IPS DF 19.7 (cell line): ENCODE results near the gene USP2.

Source experiments
- DNase-seq: peaks from one replicate; pipeline ENCODE4 v3.0.0-alpha.2; 2013; ENCODE audit warnings: low read depth, low spot score

Gene USP2

GRCh38 chr11:119341222-119342022, 40.1 kb downstream of the USP2 start:
- no peak for DNase-seq

DNA sequence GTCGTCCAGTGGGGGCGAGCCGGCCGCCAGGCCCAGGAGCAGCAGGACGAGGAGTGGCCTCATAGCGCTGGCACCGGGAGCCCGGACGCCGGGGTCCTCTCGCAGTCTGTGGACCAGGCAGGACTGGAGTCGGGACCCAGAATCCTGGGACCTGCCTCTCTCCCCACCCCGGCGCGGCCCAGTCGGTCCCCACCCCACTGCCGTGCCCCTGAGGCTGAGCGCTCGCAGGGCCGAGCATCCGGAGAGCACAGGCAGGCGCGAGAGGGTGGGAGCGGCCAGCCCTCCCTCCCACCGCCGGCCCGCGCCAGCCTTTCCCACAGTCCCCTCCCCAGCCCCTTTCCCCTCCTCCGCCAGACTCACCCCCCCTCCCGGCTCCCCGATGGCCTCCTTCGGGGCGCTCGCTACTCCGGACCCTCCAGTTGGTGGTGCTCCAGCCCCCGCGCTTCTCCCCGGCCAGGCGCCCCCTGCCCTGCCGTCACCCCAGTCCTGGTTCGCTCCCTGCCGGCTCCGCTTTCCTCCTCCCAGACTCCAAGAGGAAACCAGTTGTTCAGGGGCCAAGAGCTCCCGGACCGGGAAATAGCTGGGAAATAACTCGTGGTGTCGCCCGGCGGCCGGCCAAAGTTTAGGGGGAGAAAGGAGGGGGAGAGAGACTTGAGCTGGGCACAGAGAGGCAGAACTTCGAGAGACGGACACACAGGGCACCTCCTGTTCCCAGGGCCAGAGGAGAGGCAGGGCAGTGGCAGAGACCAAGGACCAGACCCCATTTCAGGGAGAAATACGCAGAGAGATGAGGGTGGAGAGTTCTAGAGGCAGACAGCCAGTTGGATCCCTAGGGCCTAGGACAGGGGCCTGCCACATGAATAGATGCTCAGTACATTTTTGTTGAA, 40.9 kb downstream of the USP2 start, which contains the start of gene C1QTNF5:
TSS of gene C1QTNF5 (minus strand) at position 549 of the 887 bp plus-strand sequence. CDS start at position 63, 486 bp downstream.
- no peak for DNase-seq

GRCh38 chr11:119339589-119340334, 41.7 kb downstream of the USP2 start:
- DNase-seq = no peak

- no peak for DNase-seq
Observed at GRCh38 chr11:119338965-119339588, 42.4 kb downstream of the USP2 start.

DNA sequence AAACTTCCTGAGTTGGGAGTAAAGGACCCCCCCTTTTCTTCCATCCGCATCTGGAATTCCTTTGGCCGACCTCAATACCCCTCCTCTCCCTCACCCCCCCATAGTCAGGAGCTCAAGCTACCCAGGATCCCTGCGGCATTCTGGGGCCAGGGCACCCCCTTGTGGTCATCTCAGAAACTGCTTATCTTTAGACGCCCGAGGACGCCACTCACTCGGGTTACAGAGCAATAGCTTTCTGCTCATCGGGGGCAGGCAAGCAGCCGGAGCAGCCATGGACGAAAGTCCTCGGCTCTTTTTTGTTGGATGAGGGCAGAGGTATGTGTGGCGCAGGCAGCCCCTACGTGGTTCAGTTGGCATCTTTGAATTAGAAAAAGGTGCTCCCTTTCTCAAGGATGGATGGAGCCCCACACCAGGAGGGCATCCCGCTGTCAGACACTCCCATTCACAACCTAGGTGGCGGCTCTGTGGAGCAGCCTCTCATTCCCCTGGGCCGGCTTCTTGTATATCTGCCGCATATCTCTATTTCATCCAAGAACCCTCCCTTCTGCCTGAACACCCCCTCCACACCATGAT, 43.1 kb downstream of the USP2 start:
- DNase-seq = no peak

GRCh38 chr11:119337581-119338317, 43.7 kb downstream of the USP2 start:
- DNase-seq = no peak

GRCh38 chr11:119336744-119337469, 44.6 kb downstream of the USP2 start:
- no peak for DNase-seq

DNA sequence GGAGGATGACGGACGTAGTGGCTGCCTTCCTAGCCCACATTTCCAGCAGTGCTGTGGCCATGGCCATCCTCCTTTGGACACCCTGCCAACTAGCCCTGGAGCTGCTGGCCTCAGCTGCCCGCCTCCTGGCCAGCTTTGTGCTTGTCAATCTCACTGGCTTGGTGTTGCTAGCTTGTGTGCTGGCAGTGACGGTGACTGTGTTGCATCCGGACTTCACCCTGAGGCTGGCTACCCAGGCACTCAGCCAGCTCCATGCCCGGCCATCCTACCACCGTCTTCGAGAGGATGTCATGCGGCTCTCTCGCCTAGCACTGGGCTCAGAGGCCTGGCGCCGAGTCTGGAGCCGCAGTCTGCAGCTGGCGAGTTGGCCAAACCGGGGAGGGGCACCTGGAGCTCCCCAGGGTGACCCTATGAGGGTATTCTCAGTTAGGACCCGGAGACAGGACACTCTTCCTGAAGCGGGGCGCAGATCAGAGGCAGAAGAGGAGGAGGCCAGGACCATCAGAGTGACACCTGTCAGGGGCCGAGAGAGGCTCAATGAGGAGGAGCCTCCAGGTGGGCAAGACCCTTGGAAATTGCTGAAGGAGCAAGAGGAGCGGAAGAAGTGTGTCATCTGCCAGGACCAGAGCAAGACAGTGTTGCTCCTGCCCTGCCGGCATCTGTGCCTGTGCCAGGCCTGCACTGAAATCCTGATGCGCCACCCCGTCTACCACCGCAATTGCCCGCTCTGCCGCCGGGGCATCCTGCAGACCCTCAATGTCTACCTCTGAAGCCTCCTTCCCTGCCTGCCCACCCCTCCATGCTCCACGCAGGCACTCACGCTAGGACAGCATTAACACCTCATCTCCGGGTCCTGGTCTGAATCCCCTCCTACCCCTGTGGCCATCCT, 45.6 kb downstream of the USP2 start:
- no peak for DNase-seq

GRCh38 chr11:119335091-119335654, 46.3 kb downstream of the USP2 start:
- DNase-seq = no peak

GRCh38 chr11:119334174-119334930, 47.1 kb downstream of the USP2 start, which contains the start of gene RNF26:
RNF26 (plus strand) TSS chr11:119334527; CDS start chr11:119335123, 596 bp downstream.
- peak; percentile 98 for DNase-seq

GRCh38 chr11:119332111-119332765, 49.3 kb downstream of the USP2 start:
- no peak for DNase-seq

GRCh38 chr11:119330237-119330636, 51.3 kb downstream of the USP2 start:
- no peak for DNase-seq

GRCh38 chr11:119329320-119329719, 52.2 kb downstream of the USP2 start:
- no peak for DNase-seq

DNA sequence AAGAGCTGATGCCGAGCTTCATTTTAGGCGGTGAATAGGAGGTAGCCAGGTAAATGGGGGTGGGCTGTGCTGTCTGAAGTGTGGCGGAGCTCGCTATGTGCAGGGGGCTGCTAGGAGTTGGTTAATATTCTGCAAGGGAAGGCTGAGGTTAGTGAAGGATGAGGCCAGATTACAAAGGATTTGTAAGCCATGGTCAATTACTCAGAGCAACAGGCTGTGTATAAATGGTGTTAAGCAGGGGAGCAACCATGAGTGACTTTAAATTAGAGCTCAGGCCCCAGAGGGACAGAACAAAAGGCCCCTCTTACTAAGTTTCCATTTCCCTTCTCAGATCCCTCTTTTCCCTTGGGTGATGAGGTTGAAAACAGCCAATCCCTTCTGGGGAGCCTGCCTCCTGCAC, 57.3 kb downstream of the USP2 start:
- DNase-seq = no peak

DNA sequence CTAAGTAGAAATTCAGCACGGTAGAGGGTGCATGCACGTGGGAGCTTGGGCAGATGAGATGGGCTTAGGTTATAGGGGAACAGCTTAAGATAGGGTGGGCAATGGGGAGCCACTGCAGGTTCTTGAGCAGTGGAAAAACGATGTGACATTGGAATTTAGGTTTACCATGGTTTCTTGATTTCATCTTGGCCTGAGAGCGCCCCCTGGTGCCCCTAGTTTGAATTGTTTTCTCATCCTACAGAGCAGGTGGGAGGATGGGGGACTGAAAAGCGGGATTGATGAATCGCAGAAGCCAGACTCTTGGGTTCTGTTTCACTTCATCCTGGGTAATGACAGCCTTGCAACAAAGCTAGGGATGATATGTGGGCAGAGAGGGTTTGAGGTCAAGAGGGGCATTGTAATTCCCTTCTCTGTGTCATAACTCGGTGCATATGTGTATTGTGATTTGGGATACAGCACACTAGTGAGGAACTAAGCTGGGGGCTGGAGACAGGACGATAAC, 57.9 kb downstream of the USP2 start:
- no peak for DNase-seq

DNA sequence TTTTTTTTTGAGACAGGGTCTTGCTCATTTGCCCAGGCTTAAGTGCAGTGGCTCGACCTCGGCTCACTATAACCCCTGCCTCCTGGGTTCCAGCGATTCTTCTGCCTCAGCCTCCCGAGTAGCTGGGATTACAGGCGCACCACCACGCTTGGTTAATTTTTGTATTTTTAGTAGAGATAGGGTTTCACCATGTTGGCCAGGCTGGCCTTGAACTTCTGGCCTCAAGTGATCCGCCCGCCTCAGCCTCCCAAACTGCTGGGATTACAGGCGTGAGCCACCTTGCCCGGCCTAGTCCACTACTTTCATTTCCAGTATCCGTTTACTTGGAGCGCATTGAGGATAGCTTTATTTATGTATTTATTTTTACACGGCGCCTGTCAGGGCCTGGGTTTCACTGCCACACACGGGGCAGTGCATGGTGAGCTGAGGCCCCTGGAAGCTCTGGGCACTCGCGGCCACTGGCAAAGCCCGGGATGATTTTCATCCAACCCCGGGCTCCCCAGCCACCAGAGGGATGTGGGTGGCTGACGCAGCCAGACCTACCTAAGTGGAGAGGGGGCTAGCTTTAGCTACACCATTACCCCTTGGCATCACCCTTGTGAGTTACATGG, 58.5 kb downstream of the USP2 start:
- no peak for DNase-seq
